HG03045 (cell line): Measurements from ENCODE around the gene ANKDD1B.

ENCODE experiments used
- ATAC-seq: cut with Tn5 transposase; IDR thresholded peaks from one replicate; pipeline ENCODE4 v1.9.1; 2021; ENCODE audit warnings: mild to moderate bottlenecking, moderate library complexity; ENCODE audit not compliant: unreplicated experiment

ANKDD1B gene

DNA sequence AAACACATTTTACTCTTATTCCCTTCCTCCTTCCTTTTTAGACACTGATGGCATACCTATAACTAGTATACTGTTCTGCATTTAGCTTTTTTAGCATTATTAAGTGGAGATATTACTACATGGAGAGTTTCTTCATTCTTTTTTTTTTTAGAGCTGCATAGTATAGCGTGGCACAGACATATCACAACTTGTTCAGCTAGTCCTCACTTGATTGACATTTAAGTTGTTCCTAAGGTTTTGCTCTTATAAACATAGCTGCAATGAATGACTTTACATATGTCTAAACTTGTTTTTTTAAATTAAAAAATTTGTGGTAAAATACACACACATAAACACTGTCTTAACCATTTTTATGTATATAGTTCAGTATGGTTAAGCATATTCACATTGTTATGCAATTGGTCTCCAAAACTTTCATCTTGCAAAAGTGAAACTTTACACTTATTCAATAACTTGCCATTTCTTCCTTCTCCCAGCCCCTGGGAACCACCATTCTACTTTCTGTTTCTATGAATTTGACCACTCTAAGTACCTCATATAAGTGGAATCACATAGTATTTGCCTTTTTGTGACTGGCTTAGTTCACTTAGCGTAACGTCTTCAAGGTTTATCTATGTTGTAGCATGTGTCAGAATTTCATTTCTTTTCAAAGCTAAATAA is 48.7 kb downstream of the ANKDD1B start:
- no peak for ATAC-seq

DNA sequence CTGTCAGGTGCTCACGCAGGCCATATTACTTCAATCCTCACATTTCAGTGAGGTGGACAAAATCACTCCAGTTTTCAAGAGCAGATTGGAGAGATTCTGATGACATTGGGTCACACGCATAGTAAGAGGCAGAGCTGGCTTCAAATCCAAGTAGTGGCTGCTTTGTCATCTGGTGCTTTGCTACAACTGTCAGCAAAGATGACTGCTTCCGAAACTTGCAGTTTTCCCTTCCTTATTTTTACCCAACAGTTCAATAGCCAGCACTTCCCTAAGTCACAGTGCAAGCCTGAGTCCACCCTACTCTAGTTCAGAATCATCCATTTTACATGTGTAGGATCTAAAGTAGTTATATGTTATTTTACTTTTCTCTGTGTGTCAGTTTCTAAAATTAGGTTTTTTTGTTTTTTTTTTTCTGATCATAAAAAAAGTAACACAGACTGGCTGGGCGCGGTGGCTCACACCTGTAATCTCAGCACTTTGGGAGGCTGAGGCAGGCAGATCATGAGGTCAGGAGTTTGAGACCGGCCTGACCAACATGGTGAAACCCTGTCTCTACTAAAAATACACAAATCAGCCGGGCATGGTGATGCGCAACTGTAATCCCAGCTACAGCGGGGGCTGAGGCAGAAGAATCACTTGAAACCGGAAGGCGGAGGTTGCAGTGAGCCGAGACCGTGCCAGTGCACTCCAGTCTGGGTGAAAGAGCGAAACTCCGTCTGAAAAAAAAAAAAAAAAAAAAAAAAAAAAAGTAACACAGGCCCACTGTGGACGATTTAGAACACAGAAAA is 49.6 kb downstream of the ANKDD1B start:
- no peak for ATAC-seq

DNA sequence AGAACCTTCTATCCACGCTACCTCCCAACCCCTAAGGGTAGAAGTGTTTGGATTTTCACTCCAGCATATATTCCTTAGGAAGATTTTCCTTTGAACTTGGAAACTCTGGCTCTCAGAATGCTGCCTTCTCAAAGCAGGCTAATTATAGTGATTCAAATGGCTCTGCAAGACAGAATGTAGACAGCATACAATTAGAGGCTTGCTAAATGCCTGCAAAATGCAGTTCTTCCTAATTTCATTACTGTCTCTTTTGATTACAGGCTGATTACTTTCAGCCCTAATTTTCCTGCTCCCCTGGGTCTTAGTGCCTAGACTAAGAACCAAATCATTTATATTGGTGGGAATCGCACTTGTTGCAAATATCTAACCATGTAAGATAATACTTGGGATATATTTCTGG is 50.8 kb downstream of the ANKDD1B start:
- no peak for ATAC-seq

DNA sequence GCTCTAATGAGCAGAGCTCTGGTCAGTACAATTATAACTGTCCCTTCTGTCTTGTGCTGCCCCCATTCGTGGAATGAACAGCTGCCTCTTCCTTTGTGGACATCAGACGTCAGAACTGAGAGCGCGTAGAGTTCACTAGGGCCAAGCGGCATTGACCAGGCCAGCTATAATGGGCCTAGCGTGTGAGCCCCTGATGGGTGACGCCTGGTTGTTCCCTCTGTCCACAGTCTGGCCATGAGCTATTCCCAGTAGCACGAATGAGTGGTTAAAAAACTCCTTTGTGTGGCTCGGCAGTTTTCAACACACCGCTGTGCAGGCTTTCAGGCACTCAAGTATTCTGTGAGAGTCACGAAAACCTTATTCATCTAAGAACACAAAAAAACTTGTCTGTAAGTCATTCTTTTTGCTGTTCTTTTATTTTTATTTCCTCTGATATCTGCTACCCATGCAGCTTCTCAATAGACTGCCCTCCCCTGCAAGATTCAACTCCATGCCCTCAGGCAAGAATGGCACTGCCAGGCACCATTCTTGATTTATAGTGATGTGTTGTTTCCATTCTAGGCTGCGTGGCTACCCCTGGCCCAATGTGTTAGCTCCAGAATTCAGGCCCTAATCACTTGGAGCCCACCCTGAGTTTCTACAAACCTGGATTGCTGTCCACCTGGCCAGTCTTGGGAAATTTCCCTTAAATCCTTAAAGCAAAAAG is 52.5 kb downstream of the ANKDD1B start:
- ATAC-seq, result no peak

DNA sequence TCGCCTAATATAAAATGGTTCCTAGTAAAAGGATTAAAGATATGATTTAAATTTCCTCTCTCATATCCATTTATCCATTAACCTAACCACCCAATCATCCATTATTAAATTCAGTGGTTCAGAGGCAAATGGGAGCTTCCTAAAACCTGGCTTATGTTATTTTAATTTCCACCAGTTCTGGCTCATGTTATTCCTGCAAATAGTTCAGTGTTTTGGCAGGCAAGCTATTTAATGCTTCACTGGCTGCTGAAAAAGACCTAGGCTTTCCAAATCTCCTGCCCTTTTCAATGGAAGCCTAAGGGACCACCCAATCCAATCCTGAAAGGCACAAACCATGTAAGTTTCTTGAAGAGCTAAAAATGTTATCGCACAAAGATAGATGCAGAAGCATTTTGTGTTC is 53.7 kb downstream of the ANKDD1B start:
- no peak for ATAC-seq

DNA sequence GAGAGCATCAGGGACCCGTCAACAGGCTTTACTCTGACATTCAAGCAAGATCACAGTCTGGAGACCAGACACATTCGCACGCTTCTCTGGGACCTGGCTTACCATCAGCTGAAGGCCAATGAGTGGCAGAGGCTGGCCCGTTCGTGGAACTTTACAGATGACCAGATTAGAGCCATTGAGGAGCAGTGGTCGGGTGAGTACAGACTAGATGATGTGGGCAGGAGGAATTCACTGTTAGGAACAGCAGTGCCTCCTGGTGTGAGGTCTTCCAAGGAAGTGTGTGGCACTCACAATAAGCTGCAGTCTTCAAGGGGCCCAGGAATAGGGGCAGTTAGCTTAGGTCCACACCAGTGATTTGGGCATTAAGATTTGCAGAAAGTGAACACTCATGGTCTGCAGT is 55.5 kb downstream of the ANKDD1B start:
- ATAC-seq, result no peak

DNA sequence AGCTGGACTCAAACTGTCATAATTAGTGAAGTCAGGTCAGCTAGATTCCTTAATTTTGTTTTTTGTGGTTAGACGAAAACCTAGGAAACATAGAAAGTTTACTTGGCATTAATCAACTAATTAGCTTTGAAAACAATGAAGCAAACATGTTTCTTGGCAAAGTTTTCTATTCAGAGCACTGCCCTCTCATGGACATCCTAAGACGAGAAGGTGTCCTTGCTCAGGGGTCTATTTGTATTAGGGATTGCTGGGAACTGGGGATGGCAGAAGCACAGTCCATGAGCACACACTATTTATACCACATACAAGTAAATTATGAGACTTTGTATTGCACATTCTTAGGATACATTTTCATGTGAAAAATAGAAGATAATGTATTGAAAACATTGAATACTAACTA is 56.3 kb downstream of the ANKDD1B start:
- no peak for ATAC-seq

DNA sequence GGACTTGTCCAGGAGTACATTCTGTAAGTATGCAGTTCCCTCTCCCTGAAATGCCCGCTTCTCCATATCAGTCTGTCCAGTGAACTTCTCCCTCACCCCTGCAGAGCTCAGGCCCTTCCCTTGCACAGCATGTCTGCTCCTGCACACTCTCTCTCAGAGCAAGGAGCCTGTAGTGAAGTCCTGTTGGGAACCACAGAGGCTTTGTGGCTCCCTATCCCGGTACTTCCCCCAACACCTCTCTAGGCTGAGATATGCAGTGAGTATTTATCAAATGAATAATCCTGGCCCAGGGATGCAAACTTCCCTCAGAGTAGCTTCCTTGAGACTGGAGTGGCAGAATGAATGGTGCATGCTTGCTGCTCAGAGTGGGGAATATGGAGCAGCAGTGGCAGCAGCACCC is 57.2 kb downstream of the ANKDD1B start:
- no peak for ATAC-seq

DNA sequence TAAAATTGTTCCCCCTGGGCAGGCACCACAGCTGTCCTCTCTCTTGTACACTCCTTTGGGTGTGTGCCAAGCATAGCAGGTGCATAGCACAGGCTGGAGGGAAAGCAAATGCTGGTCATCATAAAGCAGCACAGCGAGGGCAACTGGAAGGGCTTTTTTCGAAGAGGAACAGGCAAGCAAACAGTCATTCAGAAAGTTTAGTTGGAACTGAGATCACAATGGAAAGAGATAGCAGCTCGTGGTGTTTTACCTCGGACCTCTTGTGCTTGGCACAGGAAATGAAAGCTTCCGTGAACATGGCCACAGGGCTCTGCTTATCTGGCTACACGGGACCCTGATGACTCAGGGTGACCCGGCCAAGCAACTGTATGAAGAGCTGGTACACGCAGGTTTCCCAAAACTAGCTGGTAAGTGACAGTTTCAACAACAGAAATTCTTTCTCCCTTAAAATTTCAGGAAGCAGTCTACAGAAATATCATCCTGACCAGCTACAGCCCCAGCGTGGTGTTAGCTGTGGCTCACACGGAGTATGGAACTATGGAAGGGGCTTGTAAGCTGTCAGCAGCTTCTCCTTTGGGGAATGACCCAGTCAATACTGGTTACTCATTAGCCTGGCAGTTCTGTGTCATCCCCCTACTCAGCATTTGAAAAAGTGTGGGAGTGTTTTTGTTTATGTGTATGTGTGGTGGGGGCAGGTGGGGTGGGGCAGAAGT is 57.9 kb downstream of the ANKDD1B start:
- peak; percentile 91 for ATAC-seq

DNA sequence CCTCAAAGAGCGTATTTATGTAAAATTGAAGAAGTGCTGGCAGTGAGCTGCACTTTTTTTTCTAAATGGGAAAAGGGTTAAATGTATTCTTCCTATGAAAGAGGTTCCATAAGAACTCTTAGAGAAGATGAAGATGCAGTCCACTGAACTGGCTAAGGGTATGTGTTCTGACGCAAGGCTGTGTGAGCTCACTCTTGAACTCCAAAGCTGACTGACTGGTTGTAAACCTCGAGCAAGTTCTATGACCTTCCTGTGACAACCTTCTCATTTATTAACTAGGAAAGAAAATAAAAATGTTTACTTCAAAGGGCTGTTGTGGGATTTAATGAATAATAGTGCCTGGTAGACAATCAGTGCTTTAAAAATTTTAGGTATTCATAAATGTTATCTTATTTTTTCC is 59.3 kb downstream of the ANKDD1B start:
- ATAC-seq, result no peak

DNA sequence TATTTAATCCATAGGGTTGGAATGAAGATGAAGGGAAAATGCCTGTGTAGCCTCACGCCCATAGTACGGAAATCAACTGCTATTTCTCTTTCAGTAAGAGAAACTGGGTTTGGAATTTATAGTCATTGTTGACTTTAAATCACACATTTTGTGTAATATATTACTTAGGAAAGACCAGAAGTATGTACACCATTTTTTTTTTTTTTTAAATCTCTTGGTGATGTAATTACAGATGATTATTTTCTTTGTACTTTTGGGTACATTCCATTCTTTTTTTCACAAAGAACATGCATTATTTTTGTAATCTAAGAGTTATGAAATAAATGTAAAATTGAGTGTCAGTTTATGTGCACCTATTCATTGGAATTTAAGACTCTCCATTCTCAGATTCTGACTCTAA is 60.3 kb downstream of the ANKDD1B start:
- no peak for ATAC-seq

DNA sequence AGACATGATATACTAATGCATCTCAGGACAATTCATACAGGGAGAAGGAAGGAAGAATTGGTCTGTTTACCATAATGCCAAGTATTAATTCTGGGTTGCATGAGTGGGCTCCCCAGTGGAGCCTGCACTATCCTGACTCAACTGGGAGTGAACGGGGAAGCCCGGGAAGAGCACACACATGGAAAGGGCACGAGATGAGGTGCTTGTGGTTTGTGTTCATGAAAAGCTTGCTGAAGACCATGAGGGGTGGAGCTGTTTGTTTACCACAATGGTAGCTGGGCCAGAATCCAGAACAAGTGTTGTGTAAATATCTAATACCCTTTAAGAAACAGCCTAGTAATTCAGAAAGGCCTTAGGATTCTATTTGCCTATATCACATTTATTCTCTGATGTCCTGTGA is 61.4 kb downstream of the ANKDD1B start:
- no peak for ATAC-seq

DNA sequence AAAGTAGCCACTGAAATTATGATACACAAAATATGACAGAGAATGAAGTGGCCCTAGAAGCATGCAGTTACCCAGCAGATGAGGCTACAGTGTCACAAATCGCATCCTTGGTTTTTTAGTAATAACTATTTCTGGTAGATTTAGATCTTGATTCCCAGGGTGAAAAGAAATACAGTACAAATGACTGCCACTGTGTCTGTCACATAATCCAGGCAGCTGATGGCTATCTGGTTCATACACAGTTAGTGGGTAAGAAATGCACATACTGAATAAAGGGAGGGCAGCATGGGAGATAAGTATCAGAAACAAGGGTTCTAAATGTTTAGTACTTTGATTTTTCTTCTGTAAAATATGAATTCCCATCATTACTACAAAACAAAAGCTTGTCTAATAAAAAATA is 64.5 kb downstream of the ANKDD1B start:
- no peak for ATAC-seq

DNA sequence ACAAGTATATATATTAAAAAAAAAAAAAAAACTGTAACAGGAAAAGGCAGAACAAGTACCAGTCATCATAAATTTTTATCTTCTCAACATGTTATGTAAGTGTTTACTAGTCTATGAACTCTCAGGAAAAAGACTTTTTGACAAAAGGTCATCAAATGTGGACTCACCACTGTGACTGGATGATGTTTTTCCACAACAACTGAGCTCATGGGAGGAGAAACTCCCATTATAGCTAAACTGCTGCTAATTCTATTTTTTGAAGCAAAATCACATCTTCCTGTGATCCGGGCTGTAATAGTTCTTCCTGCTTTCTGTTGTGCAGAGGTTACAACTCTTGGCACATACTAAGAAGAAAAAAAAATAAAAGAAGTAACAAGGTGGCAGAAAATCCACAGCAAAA is 66.4 kb downstream of the ANKDD1B start:
- no peak for ATAC-seq

DNA sequence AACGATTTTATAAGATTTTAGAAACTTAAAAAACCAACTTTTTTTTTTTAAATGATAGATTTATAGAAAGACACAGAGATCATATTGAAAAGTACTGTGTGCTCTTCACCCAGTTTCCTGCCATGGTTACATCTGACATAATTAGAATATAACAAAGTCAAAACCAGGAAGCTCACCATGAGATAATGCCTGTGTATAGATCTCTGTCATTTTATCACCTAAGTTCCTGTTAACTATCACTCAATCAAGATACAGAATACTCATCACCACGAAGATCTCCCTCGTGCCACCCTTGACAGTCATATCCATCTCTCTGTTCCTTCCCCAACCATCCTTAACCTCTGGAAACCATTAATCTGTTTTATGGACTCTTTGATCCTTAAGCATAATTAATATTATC is 66.9 kb downstream of the ANKDD1B start:
- no peak for ATAC-seq

DNA sequence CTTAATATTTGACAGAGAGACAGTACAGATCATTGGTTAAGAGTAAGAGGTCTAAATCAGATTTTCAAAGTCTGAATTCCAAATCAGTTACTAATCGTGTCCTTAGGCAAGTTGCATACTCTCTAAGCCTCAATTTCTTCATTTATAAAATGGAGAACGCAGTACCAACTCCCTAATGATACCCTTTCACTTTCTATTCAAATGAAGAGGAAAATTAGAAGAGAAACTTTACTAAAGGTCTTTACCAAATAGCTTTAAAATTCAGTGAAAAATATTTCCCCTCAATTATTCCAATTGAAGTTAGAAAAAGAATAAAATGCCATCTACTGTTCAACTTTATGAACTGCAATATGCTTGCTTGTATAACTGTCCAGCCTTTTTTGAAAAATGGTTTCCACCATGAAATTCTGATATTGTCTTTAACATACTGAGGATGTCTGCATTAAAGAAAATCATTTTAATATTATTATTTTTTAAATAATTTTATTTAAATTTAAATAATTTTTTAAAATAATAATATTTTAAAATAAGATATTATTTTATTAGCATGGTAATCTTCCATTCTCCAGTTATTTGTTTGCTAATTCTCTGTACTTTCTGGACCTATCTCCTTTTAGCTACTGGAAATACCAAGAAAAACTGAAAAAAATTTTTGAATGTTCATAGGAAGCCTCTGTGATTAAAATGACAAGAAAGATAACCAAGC is 70.0 kb downstream of the ANKDD1B start:
- no peak for ATAC-seq

DNA sequence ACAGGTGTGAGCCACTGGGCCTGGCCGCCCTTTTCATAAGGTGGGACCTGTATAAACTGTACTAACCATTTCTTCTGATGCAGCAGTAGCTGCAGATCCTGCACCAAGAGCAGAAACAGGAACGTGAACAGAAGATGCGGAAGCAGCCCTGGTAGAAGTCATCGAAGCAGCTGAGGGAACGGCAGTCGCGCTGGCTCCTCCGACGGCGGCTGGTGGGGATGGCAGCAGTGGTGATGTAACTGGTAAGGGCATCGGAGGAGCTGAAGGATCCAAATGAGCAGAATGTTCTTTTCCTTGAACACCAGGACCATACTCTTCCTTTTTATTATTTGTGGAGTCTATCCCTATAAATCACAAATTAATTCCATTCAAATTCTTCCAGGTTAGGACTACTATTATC is 73.9 kb downstream of the ANKDD1B start:
- ATAC-seq, result no peak

DNA sequence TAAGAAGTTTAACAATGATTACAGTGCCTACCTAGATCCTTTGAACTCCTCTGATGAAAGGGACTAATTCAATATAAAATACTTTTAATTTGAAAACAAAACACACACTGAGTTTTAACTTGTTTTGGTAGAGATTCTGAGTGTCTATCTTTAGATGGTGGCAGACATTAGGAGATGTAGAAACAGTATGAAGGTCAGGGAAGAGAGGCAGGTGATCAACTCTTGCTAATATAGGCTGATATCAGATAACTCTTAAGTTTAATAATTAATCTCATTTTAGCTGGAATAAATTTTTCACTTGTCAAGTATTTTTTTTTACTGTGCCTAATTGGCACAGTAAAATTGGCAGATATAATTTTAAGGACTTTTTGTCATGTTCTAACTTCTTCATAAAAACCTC is 75.2 kb downstream of the ANKDD1B start:
- ATAC-seq, result no peak

DNA sequence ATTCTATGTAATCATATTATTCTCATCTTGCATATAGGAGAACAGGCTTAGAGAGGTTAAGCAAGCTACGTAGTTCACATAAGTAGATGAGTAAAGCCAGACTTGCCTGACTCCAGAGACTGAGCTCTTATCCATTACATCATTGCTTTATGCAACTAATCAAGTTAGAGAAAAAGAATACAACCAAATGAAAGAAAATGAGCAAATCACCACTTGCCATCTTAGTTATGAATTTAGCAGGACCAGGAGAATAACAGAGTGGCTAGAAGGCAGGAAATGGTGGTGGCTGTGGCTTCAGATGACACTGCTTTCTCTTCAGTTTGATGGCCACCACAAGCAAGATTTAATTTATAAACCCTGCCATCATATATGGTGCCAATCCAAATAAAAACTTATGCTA is 79.4 kb downstream of the ANKDD1B start:
- ATAC-seq, result no peak

DNA sequence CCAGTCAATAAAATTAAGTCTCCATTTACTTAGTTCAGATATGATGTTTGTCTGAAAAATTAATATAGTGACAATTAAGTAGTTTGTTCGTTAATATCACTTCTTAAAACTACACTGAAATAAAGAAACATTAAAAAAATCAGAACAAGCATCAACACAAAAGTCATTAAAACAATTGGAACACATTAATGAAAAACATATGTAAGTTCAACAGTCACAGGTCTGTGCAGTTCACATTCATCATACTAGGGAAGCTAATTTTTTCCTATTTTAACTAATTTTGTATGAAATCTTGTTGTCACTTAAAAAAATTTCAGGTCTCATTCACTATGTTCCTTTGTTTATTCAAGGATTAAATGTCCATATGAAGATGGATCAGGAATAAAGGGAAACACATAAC is 83.5 kb downstream of the ANKDD1B start:
- ATAC-seq, result no peak
